T-helper 1 cell (primary cell): ENCODE data around the gene MOBP.
"Not testable (repeated sequence)": the region's sequence is repeated elsewhere in the genome, so short reads cannot be mapped to it uniquely, and the experiment has no call there.

ENCODE experiments used
- DNase-seq, 5 donors: peaks; one replicate each; pipeline ENCODE4 v3.0.0-alpha.2; 2012 to 2020

Gene MOBP

DNA sequence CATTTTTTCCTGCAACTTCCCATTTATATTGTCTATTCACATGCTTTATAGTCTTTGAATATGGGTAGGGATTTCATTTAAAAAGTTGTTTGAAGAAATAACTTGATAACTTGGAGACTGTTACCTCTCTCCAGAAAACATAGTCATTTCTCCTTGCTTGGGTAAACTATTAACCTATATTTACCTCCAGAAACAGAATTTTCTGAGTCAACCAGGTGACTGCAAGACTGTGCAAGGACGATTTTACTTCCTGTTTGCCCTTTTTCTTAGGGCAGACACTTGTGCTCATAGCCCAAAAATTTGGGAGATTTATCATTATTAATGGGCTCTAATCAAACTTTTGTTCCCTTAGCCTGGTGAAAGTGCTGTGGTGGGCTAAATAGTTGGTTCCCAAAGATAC is 14.3 kb upstream of the MOBP start:
- no peak for DNase-seq

DNA sequence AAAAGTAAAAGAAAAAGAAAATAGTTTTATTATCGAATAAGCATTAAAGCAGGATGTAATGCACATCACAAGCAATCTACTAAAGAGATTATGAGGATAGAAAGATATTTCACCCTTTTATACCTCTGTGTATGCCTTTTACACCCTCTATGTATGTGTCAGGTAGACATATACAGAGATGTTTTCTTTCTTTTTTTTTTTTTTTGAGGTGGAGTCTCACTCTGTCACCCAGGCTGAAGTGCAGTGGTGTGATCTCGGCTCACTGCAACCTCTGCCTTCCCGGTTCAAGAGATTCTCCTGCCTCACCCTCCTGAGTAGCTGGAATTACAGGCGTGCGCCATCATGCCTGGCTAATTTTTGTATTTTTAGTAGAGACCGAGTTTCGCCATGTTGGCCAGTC is 13.6 kb upstream of the MOBP start:
- DNase-seq: not testable (repeated sequence)

DNA sequence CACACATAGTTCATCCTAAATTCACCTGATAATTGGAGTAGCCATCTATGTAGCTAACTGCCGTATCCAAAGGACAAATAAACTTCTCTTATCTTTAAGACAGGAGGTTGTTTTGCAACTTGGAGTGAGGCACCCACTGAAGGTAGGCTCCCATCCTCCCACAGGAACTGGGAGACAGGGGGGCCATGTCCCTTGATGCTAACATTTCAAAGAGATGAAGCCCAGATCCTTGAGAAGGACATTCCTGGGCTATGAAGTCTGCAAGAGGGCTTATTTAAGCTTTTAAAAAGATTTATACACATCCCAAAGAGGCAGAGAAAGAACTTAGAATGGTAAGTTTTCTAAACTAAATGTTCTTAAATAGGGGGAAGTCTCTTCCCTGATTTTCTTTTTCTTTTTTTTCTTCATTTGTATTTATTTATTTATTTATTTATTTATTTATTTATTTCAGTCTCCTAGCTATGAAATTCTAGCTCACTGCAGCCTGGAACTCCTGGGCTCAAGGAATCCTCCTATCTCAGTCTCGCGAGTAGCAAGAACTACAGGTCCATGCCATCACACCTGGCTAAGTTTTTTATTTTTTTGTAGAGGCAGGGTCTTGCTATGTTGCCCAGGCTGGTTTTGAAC is 12.8 kb upstream of the MOBP start:
- DNase-seq: no peak

DNA sequence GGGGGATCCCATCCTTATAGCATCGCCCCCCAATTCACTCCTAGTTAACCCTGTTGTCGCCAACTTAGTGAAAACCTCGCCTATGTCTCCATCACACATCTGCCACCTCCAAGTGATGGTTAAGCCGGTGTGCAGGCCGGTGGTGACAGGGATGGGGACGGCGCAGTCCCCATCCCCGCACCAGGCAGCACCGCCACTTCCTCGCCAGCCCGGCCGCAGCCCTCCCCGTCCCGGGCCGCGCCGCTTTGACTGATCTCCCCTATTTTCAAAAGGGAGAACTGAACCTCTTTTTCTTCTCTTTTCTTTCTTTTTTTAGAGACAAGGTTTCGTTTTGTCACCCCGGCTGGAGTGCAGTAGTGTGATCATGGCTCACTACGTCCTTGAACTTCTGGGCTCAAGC is 11.3 kb upstream of the MOBP start:
- DNase-seq: no peak

DNA sequence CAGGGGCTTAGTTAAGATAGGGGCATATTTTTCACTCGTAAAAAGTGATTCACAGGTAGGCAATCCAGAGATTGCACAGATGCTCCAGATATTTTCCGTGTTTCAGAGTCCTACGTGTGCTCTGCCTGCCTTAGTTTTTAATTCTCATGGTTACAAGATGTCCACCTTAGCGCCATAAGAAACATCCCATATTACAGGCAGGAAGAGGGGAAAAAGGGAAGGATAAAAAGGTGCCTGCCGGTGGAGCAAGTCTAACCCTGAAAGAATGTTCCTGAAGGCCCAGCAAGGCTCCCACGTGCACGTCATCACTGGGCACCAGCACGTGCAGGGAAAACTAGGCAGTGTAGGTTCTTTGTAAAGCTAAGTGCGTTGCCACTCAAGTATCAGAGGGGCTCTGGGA is 10.1 kb upstream of the MOBP start:
- no peak for DNase-seq

DNA sequence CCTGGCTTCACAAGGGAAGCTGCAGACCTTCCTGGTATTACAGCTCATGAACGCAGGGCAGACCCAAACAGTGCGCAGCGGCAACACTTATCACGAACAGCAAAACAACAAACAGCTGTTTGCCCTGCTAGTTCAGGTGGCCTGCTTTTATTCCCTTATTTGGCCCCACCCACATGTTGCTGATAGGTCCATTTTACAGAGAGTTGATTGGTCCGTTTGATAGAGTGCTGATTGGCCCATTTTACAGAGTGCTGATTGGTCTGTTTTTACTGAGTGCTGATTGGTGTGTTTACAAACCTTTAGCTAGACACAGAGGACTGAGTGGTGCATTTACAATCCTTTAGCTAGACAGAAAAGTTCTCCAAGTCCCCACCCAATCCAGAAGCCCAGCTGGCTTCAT is 8.9 kb upstream of the MOBP start:
- not testable (repeated sequence) for DNase-seq

DNA sequence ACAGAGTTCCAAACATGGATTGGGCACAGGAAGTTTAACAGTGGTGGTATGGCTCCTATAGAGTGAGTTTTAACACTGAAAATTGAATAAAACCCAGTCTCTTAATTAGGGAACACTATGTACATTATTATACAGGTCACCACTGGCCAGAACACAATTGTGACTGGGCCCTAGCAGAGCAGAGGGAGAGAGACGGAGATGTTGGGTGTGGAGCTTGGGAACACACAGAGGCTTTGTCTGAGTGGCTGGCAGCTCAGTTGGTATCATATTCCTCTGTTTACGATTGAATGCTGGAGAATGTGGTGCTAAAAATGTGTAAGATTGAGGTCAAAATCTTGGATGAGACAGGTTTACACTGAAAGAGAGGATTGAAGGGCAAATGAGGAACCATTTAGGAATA is 6.8 kb upstream of the MOBP start:
- DNase-seq: no peak

DNA sequence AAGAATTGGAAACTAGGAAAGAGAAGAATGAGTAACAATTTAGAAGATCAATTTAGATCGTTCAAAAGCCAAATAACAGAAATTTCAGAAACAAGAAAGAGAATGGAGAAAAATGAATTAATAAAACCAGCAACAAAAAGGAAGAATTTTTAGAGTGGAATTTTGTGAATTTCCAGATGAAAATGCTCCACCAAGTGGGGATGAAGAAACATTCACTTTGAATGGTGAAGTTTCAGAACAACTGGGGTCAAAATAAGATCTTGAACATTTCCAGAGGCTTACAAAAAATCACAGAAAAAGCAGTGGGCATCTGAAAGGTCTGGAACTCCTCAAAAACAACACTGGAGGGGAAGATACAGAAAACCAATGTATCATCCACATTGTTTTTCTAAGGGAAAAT is 4.2 kb upstream of the MOBP start:
- DNase-seq: no peak

DNA sequence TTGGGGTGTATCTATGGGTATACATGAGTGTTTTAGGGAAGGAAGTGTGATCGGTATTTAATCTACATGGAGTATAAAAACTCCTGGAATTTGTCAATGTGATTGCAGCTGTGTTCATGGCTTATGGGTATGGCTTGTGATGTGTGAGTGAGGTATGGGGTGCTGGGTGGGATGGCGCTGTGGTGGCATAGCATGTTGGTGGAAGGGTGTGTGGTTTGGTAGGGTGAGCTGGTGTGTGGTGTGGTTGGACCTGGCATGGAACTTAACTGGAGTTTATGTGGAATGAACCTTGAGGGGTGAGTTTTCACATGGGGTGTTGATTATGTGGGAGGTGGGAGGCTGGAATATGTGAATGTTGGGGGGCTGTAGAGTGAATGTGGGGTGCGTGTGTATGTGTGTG is 492 bp upstream of the MOBP start:
- DNase-seq: no peak

DNA sequence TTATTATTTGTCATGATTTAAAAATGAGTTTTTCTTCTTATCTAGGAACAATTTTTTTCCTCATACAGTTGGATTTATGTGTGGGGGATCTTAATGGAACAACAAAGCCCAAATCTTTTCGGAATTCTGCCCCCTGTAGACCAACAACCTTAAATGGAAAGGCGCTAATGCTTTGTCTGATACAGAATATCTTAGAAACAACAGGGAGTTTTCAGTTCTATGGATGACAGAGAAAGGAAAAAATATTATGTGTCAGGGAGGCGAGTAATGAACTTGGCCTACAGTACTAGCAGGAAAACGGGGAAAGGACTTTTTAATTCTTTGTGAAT is 592 bp downstream of the MOBP start:
- DNase-seq: no peak

DNA sequence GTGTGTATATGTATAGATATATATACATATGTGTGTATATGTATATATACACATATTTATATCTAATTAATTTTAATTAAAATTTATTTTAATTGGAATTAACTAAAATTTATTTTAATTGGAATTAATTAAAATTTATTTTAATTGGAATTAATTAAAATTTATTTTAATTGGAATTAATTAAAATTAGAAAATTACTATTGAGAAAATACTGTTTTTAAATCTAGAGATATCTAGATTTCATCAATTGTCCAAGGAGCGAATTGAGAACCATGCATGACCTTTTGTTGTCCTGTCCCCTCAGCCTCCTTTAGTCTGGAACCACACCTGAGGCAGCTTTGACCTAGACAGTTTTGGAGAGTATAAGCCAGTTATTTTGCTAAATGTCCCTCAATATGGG is 1.8 kb downstream of the MOBP start:
- no peak for DNase-seq

DNA sequence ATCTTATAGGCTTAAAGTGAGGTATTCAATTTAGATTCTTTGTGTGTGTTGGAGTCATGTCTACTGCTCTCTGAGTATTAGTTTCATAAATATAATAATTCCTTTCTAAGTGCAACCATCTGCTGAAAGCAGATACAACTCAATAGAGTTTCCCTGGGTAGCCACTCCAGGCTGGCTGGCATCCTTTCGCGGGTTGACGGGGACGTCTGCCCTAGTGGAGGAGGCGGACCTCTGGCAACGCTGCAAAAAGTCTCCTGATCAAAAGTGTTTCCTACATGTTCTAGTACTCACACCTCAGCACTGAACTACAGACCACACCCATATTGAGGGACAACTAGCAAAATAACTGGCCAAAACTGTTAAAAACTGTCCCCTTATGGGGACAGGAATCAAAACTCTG is 2.5 kb downstream of the MOBP start:
- DNase-seq: no peak

DNA sequence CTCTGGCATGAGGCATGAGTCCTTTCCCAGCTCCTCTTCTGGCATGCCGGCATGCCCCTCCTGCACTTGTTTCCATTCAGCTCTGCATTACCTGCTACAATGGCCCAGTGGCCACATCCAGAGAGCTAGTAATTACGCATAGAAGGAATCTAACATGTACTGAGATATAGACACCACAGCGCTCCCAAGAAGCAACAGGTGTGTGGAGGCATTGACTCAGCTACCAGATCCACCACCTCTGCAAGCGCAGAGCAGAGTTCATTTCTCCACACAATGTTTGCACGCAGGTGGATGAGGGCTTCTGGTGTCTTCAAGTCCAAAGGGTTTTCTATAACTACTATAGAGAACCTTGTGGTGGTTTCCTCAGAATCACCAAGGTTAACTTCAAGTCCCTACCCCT is 4.2 kb downstream of the MOBP start:
- DNase-seq: no peak

DNA sequence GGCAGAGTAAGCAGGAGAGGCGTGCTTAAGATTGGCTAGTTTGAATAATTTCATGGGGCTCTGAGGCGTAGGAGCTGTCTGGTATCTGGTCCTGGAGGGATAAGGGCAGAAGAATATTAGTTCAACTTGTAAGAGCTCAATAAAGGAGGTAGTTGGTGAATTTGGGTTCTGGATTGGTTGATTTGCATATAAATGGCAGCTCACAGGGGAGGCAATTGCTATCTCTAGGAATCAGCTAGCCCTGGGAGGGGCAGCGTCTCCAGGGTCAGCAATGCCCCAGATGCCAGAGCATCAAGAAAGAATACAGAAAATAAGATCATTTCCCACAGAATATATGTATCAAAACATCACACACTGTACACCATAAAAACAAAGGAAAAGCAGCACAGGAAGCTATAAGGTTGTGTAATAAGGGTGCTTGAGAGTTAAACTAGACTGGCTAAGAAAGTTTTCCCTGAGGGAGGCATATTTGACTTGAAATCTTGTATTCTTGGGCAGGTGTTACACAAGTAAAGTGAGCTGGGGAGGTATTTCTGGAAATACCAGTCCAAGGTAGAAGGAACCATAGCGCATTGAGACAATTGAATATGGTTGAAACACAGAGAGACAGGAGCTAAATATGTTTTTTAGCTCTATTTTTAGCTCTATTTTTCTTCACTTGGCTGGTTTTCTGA is 6.1 kb downstream of the MOBP start:
- no peak for DNase-seq

DNA sequence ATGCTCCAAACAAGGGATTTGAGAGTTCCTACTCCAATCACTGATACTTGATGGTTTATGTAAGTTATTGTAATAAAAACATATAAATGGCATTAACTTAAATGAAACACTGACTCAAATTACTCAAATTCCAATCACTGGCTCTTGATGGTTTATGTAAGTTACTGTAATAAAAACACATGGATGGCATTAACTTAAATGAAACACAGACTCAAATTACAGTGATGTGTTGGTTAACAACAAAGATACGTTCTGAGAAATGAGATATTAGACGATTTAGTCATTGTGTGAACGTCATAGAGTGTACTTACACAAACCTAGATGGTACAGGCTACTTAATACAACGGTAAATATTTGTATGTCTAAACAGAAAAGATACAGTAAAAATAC is 6.6 kb downstream of the MOBP start:
- DNase-seq: no peak

DNA sequence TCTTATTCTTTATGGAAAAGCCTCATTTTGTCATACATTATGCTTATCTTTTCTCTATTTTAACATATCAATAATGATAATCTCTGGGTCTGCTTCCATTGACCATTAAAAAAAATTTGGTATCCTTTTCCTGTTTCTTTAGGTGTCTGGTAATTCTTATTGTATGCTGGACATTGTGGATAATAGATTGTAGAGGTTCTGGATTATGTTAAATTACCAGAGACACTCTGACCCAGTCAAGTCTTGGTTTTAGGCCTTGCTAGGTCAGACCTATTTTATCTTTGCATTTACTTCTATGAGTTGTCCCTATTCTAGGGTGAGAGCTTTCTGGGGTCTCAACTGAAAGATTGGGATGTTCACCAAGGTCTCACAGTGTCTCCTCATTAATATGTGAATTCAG is 9.3 kb downstream of the MOBP start:
- DNase-seq: no peak

DNA sequence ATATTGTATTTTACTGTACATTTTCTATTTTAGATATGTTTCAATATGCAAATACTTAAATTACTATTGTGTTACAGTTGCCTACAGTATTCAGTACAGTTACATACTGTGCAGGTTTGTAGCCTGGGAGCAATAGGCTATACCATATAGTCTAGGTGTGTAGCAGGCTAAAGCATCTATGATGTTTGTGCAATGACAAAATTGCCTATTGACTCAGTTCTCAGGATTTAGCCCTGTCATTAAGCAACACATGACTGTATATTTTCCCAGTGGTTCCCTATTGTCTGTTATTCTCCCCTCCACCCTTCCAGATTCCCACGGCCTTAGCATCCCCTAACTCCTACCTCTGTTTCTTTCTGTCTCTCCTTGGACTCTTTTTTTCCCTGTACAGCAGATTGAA is 10.7 kb downstream of the MOBP start:
- DNase-seq: no peak

DNA sequence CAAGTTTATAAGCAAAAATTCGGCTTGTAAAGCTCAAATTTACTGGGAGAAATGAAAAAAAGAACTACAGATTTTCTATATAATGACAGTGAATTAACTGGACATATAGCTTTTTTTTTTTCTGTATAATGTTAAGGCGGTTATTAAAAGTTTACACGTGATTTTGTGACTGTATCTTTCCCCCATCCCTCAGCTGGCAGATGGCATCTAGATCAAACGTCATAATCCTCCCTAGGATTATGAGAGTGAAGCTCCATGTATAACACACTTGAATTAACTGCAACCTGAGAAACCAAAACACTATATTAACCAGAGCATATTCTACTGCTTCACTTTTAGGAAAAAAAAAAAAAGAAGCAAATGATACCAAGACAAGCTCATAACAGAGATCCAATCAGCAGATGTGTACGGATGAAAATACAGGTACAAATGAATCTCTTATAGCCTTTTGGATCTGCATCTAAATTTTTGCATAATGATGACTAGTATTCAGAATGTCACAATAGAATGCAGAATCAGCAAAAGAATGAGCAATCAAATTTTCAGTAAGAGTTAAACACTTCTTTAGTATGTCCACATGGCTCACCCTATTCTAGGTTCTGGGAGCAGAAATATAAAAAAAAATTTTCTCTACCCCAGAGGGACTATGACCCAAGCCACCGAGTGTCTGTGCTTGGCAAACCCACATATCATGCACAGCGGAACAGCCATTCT is 12.4 kb downstream of the MOBP start:
- no peak for DNase-seq

DNA sequence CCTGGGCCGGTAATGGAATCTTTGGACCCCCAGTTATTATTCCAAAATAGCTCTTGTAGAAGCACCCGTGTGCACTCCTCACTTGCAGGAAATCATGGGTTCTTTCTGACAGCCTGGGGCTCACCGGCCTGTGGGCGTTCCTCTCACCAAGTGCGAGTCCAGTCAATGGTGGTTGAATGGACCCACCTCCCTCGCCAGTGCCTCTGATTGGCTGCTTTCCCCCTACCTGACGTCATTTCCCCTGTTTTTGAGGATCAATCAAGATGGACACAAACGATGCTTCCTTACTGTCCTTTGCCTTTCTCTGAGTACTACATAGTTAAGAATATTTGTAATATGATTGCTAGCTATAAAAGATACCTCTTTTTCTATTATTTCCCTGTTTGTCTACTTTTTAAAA is 18.1 kb downstream of the MOBP start:
- no peak for DNase-seq

DNA sequence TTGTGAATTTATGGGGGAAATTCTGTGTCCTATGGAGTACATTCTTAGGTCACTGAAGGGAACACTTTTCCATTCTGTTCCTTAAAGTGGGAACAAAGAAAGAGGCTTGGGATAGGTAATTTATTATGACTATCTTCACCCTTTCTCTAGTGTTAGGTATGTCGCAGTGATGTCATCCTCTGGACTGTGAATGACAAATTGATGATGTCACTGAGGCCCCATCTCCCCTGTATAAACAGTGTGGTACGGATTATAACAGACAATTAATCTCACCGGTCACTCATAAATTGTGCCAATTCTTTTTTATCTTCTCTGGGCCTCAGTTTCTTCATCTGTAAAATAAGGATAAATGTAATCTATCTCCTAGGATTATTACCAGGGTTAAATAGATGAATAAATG is 23.5 kb downstream of the MOBP start:
- no peak for DNase-seq

DNA sequence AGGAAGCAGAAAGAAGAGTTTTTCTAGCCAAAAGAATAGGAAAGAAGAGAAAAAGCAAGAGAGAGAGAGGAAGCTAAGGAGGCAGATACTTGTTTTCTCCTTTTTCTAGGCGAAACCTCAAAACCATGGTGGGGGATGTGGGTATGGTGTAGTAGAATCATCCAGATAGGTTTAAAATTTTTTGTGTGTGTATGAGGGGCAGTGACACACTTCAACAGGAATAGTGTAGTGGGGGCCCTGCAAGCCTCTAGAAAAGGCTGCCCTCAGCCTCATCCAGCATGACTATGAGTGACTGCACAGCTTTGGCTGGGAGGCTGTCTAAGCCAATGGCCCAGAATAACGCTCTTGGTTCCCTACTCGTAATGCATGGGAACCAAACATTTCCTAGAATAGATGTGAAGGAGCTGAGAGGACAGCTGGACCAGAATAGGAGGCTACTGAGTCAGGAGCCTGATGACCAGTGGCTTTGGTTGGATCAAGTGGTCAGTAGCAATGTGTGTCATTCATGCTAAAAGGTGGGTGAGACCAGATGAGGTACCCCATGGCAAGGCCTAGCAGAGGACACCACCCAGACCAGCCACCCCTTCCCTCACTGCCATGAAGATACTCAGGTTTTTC is 24.4 kb downstream of the MOBP start:
- DNase-seq: no peak

DNA sequence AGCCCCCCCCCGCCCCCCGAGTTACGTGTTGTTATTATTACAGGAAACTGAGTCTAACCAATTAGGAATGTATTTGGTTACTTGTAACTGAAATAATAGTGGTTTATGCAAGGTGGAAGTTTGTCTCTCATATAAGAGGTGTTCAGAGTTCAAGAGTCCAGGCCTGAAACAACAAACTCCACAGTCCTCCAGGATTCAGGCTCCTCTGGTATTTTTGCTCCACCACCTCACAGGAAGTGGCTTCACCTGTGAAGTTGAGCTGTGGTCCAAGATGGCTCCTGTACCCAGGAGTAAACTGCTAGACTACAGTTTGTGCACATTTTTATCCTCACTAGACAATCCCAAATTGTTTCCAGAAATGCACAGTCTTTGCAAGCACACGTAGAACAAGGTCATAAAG is 27.3 kb downstream of the MOBP start:
- DNase-seq: no peak

DNA sequence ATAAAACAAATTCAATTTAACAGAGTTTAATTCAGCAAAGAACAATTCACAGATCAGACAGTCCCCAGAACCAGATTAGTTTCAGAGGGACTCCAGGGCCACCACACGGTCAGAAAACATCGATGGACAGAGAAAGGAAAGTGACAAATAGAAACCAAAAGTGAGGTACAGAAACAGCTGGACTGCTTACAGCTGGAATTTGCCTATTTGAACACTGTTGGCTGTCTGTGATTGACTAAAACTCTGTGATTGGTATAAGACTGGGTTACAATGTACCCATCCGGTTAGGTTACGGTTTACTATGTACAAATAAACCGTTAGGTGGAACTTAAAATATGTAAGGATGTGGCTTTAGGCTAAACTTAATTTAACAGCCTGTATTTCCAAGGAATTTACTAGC is 30.3 kb downstream of the MOBP start:
- DNase-seq: no peak

DNA sequence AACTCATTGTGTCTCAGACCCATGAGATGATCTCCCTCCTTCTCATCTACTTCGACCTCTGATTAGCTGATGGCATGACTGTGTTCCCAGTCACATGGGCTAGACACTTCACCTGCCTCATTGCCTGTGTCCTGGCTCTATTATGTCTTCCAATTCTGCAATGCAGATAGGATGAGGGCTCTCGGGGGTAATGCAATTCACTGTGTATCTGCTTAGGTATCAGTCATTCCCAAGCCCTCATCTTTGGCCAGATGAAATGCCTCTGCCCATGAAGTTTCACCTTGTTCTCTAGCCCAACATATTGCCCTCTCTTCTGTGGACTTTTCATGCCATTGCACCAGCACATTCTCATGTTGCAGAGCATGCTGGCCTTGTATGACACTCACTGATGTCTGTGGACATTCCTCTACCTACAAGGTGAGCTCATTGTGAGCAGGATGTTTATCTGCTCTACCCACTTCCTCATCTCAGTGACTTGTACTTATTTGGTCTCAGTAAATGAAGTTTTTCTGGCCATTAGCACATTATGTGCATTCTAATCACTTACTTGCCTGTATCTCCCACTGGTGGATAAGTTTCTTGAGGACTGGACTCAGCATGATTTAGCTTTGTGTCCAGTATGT is 32.3 kb downstream of the MOBP start:
- no peak for DNase-seq
